Measurements from ENCODE around the gene TCF25.

DNA sequence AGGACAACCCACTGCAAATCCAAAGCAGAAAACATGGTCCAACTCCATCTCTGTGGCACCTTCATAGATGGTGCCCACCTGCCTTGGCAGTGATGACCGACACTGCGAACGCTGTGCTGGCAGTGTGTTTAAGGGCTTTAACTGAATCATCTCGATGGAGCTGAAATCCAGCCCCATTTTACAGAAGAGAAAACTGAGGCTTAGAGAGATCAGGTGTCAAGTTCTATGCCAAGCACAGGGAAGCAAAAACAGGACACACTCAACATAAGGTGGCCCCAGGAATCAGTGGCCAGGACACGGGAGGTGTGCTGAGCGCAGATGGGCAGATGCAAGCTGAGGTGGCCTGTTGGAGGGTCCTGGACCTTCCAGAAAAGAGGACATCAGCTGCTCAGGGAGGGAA is 10.7 kb upstream of the TCF25 start:
- TF ChIP-seq CTCF (IDR thresholded peaks at IDR 0.05), result no peak
- no peak for TF ChIP-seq POLR2A (IDR thresholded peaks at IDR 0.05)
- TF ChIP-seq POLR2AphosphoS5 (IDR thresholded peaks at IDR 0.05), result no peak
